Type B pancreatic cell (in vitro differentiated cells): ENCODE results near the gene SMIM12. TPM values are rescaled to one million over a fixed set of nuclear protein-coding genes. Genes with fewer than 3 reads are reported as not detected.

Experiments
- DNase-seq: peaks from one replicate; pipeline ENCODE4 v3.0.0; 2021; ENCODE audit warnings: mixed read lengths; ENCODE audit not compliant: unreplicated experiment; ENCODE audit errors: extremely low spot score
- H3K27ac Mint-ChIP-seq: 2 replicates; pipeline ENCODE4 v1.8.0; 2021; ENCODE audit warnings: mild to moderate bottlenecking, mixed read lengths
- H3K27me3 Mint-ChIP-seq: 2 replicates; pipeline ENCODE4 v1.8.0; 2021; ENCODE audit warnings: mixed read lengths
- H3K36me3 Mint-ChIP-seq: 2 replicates; pipeline ENCODE4 v1.8.0; 2021; ENCODE audit warnings: mixed read lengths
- H3K4me1 Mint-ChIP-seq: one replicate; pipeline ENCODE4 v1.8.0; 2021; ENCODE audit warnings: mixed read lengths; ENCODE audit not compliant: unreplicated experiment
- H3K4me3 Mint-ChIP-seq: 2 replicates; pipeline ENCODE4 v1.8.0; 2021; ENCODE audit warnings: mild to moderate bottlenecking, mixed read lengths
- H3K9me3 Mint-ChIP-seq: 2 replicates; pipeline ENCODE4 v1.8.0; 2021; ENCODE audit warnings: mixed read lengths
- total RNA-seq: library from RNA; stranded (reverse); gene quantifications from 2 replicates; pipeline ENCODE4 v1.2.1, GENCODE V29; 2021; ENCODE audit warnings: low replicate concordance
- TF ChIP-seq, protein P1 (sequence below): fragments of 200-600 bp; sonication (generic); conservative IDR thresholded peaks from 2 replicates; pipeline ENCODE4 v1.5.0; 2021; ENCODE audit warnings: antibody characterized with exemption, mild to moderate bottlenecking

Gene SMIM12
- total RNA-seq, 1 donor from 2014 or later, result 39.0 TPM

DNA sequence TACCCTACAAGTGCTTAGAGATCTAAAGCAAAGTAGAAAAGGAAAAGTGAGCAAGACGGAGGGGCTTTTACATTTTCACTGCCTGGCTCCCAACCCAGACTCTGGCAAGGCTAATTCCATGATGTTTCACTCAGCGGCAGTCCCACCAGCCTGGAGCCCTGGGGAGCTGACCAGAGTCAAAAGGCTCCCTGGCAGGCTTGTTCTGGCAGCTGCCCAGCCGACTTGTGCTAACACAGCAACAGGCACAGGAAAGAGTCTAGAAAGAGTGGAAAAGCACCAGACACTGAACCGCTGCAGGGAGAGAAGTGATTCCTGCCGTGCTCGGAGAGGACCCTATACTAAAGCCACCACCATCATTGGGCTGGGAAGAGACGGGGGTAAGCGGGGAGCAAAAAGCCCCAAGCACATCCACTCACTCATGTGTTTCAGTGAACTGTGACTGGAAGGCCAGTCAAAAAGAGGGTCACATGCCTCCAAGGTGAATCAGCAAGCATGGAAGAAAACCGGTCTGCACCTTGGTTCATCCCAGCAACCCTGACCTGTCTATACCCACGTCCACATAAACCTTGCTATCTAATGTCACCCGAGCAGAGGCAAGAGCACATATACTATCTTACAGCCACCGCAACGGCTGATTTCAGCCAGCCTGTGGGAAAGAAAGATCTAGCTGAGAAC lies 8.0 kb downstream of the SMIM12 start:
- TF ChIP-seq, protein P1, sequence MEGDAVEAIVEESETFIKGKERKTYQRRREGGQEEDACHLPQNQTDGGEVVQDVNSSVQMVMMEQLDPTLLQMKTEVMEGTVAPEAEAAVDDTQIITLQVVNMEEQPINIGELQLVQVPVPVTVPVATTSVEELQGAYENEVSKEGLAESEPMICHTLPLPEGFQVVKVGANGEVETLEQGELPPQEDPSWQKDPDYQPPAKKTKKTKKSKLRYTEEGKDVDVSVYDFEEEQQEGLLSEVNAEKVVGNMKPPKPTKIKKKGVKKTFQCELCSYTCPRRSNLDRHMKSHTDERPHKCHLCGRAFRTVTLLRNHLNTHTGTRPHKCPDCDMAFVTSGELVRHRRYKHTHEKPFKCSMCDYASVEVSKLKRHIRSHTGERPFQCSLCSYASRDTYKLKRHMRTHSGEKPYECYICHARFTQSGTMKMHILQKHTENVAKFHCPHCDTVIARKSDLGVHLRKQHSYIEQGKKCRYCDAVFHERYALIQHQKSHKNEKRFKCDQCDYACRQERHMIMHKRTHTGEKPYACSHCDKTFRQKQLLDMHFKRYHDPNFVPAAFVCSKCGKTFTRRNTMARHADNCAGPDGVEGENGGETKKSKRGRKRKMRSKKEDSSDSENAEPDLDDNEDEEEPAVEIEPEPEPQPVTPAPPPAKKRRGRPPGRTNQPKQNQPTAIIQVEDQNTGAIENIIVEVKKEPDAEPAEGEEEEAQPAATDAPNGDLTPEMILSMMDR, result no peak
- H3K27me3 Mint-ChIP-seq, result no peaks in the 10 kb centered on the region
- no peak overlapping the region for H3K27ac Mint-ChIP-seq
- peaks cover 16% of the 10 kb centered on the region for H3K36me3 Mint-ChIP-seq
- peaks cover 31% of the 10 kb centered on the region for H3K4me1 Mint-ChIP-seq
- no peaks in the 10 kb centered on the region for H3K9me3 Mint-ChIP-seq
- H3K4me3 Mint-ChIP-seq, result no peak overlapping the region
- DNase-seq, result no peak

GRCh38 chr1:34850382-34850781 lies 9.2 kb downstream of the SMIM12 start:
- Mint-ChIP-seq H3K27me3 (no peaks in the 10 kb centered on the region), H3K36me3 (peaks cover 16% of the 10 kb centered on the region), H3K27ac (no peak overlapping the region), H3K9me3 (no peaks in the 10 kb centered on the region), H3K4me3 (no peak overlapping the region), H3K4me1 (peaks cover 34% of the 10 kb centered on the region)
- DNase-seq, result no peak
- TF ChIP-seq, protein P1, result no peak

DNA sequence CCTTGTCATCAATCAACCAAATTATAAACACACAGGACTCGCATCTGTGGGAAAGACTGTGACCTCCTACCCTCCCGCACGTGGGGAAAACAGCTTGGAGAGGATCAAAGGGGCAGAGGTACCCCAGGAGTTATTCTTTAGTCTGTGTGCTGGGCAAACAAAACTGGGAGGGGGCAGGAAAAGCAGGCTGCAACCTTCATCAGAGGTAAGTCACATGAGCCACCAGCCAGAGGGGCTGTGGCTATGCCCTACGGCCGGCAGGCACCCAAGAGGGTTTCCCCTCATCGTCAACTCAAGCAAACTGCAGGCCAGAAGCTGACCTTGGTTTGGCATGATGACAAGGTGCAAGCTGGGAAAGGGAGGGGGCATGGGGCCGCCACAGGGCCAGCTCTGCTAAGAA lies 12.5 kb downstream of the SMIM12 start:
- Mint-ChIP-seq H3K27ac (no peak overlapping the region), H3K36me3 (peaks cover 10% of the 10 kb centered on the region), H3K9me3 (no peaks in the 10 kb centered on the region), H3K4me3 (no peak overlapping the region), H3K27me3 (no peaks in the 10 kb centered on the region), H3K4me1 (peaks cover 42% of the 10 kb centered on the region)
- TF ChIP-seq, protein P1, result no peak
- DNase-seq, result no peak

DNA sequence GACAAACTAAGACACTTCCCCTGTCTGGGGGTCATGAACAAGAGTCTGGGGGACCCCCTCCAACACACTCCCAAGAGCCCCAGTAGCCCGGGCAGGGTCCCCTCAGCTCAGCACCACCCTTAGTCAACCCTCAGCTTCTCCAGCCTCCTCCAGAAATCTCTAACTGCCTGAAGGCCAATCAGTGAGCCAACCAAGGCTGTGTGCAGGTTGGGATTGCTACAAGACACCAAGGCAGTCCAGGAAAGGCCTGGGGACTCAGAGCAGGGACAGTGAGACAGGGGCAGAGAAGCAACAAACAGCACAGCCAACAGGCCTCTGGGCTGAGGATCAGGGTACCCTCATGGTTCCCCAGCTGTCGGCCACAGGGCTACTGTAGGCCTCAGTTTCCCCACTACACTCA lies 13.3 kb downstream of the SMIM12 start:
- no peak for DNase-seq
- no peak overlapping the region for H3K4me3 Mint-ChIP-seq
- H3K36me3 Mint-ChIP-seq, result peaks cover 10% of the 10 kb centered on the region
- H3K27ac Mint-ChIP-seq, result no peak overlapping the region
- TF ChIP-seq, protein P1, result no peak
- H3K9me3 Mint-ChIP-seq, result no peaks in the 10 kb centered on the region
- no peaks in the 10 kb centered on the region for H3K27me3 Mint-ChIP-seq
- H3K4me1 Mint-ChIP-seq, result peaks cover 42% of the 10 kb centered on the region

DNA sequence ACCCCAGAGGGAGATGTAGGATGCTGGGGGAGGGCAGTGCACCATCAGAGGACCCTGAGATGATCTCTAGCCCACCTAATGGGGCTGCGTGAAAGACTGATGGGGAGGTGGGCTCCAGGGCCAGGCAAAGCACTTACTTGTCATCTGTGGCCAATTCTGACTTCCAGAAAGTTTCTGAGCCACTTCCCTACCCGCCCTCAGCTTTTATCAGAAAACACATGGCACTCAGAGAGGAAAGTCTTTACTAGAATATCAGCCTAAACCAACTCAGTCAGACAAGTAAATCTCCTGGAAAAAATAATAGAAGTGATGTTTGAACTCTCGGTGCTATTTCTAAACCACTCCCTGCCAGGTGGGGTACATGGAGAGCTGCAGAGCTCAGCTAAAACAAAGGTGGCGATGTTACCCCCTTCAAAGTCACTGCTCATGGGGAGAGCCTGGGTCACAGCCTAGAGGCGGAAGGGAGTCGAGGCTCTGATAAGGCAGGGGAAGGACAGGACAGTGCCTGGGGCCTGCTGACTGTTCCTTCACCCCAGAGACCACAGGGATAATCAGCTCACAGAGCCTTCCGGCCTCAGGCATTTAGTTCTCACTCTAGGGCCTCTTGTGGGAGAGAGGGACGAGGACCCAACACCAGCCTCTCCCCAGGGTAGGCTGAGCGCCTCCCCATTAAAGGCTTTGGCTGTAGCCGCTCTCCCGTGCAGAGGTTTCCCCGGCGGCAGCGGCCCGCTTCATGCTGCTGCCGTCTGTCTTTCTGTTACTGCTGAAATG lies 14.2 kb downstream of the SMIM12 start:
- no peaks in the 10 kb centered on the region for H3K27me3 Mint-ChIP-seq
- H3K4me3 Mint-ChIP-seq, result no peak overlapping the region
- TF ChIP-seq, protein P1, result no peak
- H3K9me3 Mint-ChIP-seq, result no peaks in the 10 kb centered on the region
- peaks cover 10% of the 10 kb centered on the region for H3K36me3 Mint-ChIP-seq
- peaks cover 38% of the 10 kb centered on the region for H3K4me1 Mint-ChIP-seq
- no peak for DNase-seq
- no peak overlapping the region for H3K27ac Mint-ChIP-seq
